MCF 10A (cell line): ENCODE data around the gene CDA. TPM values are rescaled to one million over a fixed set of nuclear protein-coding genes. Genes with fewer than 3 reads are reported as not detected.
A peak's percentile ranks its signal among the peaks of the same experiment; 100 is the strongest.

Source experiments
- BruUV-seq: library from RNA; stranded (reverse); fragments of 400-500 nt; replicated peaks from 2 replicates; lab custom pipeline; 2021; lab: Mats Ljungman, UMichigan
- CTCF ChIA-PET: fragments of 300-600 bp; sonication (Branson Sonifier 250); formaldehyde crosslinking; extraction: SDS; loops from one replicate; lab custom pipeline; 2021; ENCODE audit warnings: antibody characterized with exemption, inconsistent platforms; lab: Yijun Ruan, JAX
- POLR2A ChIA-PET: fragments of 300-600, 350-650 bp; sonication (Branson Sonifier 250); formaldehyde crosslinking; extraction: SDS; loops from one replicate; lab custom pipeline; 2020; ENCODE audit warnings: antibody characterized with exemption, inconsistent platforms; lab: Yijun Ruan, JAX
- DNase-seq: peaks from one replicate; pipeline ENCODE4 v3.0.0-alpha.2; 2018; ENCODE audit not compliant: unreplicated experiment
- H3K27ac Mint-ChIP-seq: one replicate; pipeline ENCODE4 v1.8.0; 2022; ENCODE audit warnings: mild to moderate bottlenecking, low read depth, mixed read lengths; ENCODE audit not compliant: unreplicated experiment
- H3K27me3 Mint-ChIP-seq: one replicate; pipeline ENCODE4 v1.8.0; 2022; ENCODE audit warnings: mixed read lengths; ENCODE audit not compliant: insufficient read depth, unreplicated experiment
- H3K36me3 Mint-ChIP-seq: one replicate; pipeline ENCODE4 v1.8.0; 2022; ENCODE audit warnings: mild to moderate bottlenecking, moderate library complexity, mixed read lengths; ENCODE audit not compliant: insufficient read depth, unreplicated experiment
- H3K4me1 Mint-ChIP-seq: one replicate; pipeline ENCODE4 v1.8.0; 2022; ENCODE audit warnings: mixed read lengths; ENCODE audit not compliant: insufficient read depth, unreplicated experiment
- H3K4me3 Mint-ChIP-seq: one replicate; pipeline ENCODE4 v1.8.0; 2022; ENCODE audit warnings: mild to moderate bottlenecking, moderate library complexity, mixed read lengths; ENCODE audit not compliant: unreplicated experiment
- H3K9me3 Mint-ChIP-seq: one replicate; pipeline ENCODE4 v1.8.0; 2022; ENCODE audit warnings: mixed read lengths; ENCODE audit not compliant: unreplicated experiment
- CTCF ChIP-seq: fragments of 200-600 bp; IDR thresholded peaks from one replicate; pipeline ENCODE4 v1.8.0; 2022; ENCODE audit warnings: antibody characterized with exemption, mild to moderate bottlenecking; ENCODE audit not compliant: unreplicated experiment
- intact Hi-C: fragments of 100-400 bp; cut with micrococcal nuclease; formaldehyde crosslinking; loops from 2 replicates; pipeline ENCODE4 v1.14.1; 2022
- total RNA-seq: library from RNA; stranded (reverse); gene quantifications from 2 replicates; pipeline ENCODE4 v1.2.3, GENCODE V29; 2022

CDA gene
- total RNA-seq, 1 experiment from 2014 or later: not detected

- POLR2A ChIA-PET: interaction anchor here (0.7 to 1.5 kb wide), 2 partner anchors 56 to 156 kb away, joined by 3 read pairs; partner anchors contain the start of gene MUL1
- no TSS peak for BruUV-seq
- H3K27me3 Mint-ChIP-seq: no peaks in the 10 kb centered on the region
- no peak for DNase-seq
- H3K27ac Mint-ChIP-seq: no peak overlapping the region
- CTCF ChIA-PET: interaction anchor here (0.5 to 1.1 kb wide), 3 partner anchors 25 to 147 kb away, joined by 5 to 8 read pairs (median 7); no protein-coding TSS in a partner anchor
- intact Hi-C loops: no loop called here
- H3K4me1 Mint-ChIP-seq: peaks cover 24% of the 10 kb centered on the region
- peaks cover 6% of the 10 kb centered on the region for H3K36me3 Mint-ChIP-seq
- no peak for TF ChIP-seq CTCF
- H3K9me3 Mint-ChIP-seq: no peaks in the 10 kb centered on the region
- H3K4me3 Mint-ChIP-seq: no peak overlapping the region
Measured at GRCh38 chr1:20663969-20664715, 75.2 kb downstream of the CDA start.

- ChIA-PET POLR2A (interaction anchor here (1.1 kb wide), 1 partner anchor 120 kb away, joined by 3 read pairs; no protein-coding TSS in a partner anchor), CTCF (no interaction called here)
- no peak overlapping the region for H3K27ac Mint-ChIP-seq
- no peak for TF ChIP-seq CTCF
- peaks cover 11% of the 10 kb centered on the region for H3K4me1 Mint-ChIP-seq
- no peak overlapping the region for H3K4me3 Mint-ChIP-seq
- H3K27me3 Mint-ChIP-seq: no peaks in the 10 kb centered on the region
- H3K9me3 Mint-ChIP-seq: no peaks in the 10 kb centered on the region
- no peaks in the 10 kb centered on the region for H3K36me3 Mint-ChIP-seq
- BruUV-seq: no TSS peak
- DNase-seq: no peak
- intact Hi-C loops: no loop called here
Measured at GRCh38 chr1:20665726-20666125, 76.8 kb downstream of the CDA start.

- H3K9me3 Mint-ChIP-seq: no peaks in the 10 kb centered on the region
- POLR2A ChIA-PET: interaction anchor here (1.1 kb wide), 1 partner anchor 120 kb away, joined by 3 read pairs; no protein-coding TSS in a partner anchor
- CTCF ChIA-PET: no interaction called here
- H3K27me3 Mint-ChIP-seq: no peaks in the 10 kb centered on the region
- intact Hi-C loops: no loop called here
- no peak overlapping the region for H3K27ac Mint-ChIP-seq
- H3K36me3 Mint-ChIP-seq: no peaks in the 10 kb centered on the region
- no peak overlapping the region for H3K4me3 Mint-ChIP-seq
- no peak for DNase-seq
- no peak for TF ChIP-seq CTCF
- peaks cover 11% of the 10 kb centered on the region for H3K4me1 Mint-ChIP-seq
- no TSS peak for BruUV-seq
Measured at GRCh38 chr1:20666146-20666545, 77.2 kb downstream of the CDA start.

- no TSS peak for BruUV-seq
- H3K4me3 Mint-ChIP-seq: no peak overlapping the region
- TF ChIP-seq CTCF: no peak
- no peaks in the 10 kb centered on the region for H3K27me3 Mint-ChIP-seq
- no peaks in the 10 kb centered on the region for H3K9me3 Mint-ChIP-seq
- ChIA-PET CTCF (interaction anchor here (0.5 kb wide), 2 partner anchors 67 to 145 kb away, joined by 3 read pairs; no protein-coding TSS in a partner anchor), POLR2A (interaction anchor here (1.1 kb wide), 1 partner anchor 119 kb away, joined by 3 read pairs; no protein-coding TSS in a partner anchor)
- peak; percentile 10 for DNase-seq
- no peaks in the 10 kb centered on the region for H3K36me3 Mint-ChIP-seq
- H3K27ac Mint-ChIP-seq: no peak overlapping the region
- H3K4me1 Mint-ChIP-seq: peaks cover 11% of the 10 kb centered on the region
- intact Hi-C loops: no loop called here
Measured at GRCh38 chr1:20666804-20667203, 77.9 kb downstream of the CDA start.

Other genes with a start within 250 kb of the CDA start
- 4.9 and 9.7 TPM in 2 replicates for gene CAMK2N1, start 102.9 kb upstream of the CDA start, total RNA-seq
- gene MUL1, start 80.9 kb upstream of the CDA start, total RNA-seq: 23.4 and 29.9 TPM in 2 replicates
- gene FAM43B, start 36.5 kb upstream of the CDA start, total RNA-seq: not detected in 2 replicates
- 20.9 and 26.1 TPM in 2 replicates for gene PINK1, start 44.4 kb downstream of the CDA start, total RNA-seq
- 292 and 397 TPM in 2 replicates for gene DDOST, start 72.3 kb downstream of the CDA start, total RNA-seq
- gene KIF17, start 128.9 kb downstream of the CDA start, total RNA-seq: 0.19 and 1.9 TPM in 2 replicates
- 14.0 and 14.6 TPM in 2 replicates for gene SH2D5, start 143.6 kb downstream of the CDA start, total RNA-seq
- 245 and 247 TPM in 2 replicates for gene HP1BP3, start 198.2 kb downstream of the CDA start, total RNA-seq